ENCODE data around the gene PLXDC1. TPM values are rescaled to one million over a fixed set of nuclear protein-coding genes. Genes with fewer than 3 reads are reported as not detected.

Gene PLXDC1
- total RNA-seq, 1 donor from 2014 or later: 0.28 TPM

GRCh38 chr17:39139561-39139960 lies 11.9 kb downstream of the PLXDC1 start:
- H3K4me1 Mint-ChIP-seq: peaks cover 6% of the 10 kb centered on the region
- peak overlapping the region; percentile 6 for H3K27ac Mint-ChIP-seq (ENCODE audit: unreplicated experiment)
- H3K4me3 Mint-ChIP-seq: no peak overlapping the region
- DNase-seq (ENCODE audit: low read depth, low spot score): no peak
- no peaks in the 10 kb centered on the region for H3K27me3 Mint-ChIP-seq (ENCODE audit: low read depth)
- no peaks in the 10 kb centered on the region for H3K9me3 Mint-ChIP-seq
- H3K36me3 Mint-ChIP-seq (ENCODE audit: low read depth): no peaks in the 10 kb centered on the region
- no peak for TF ChIP-seq CTCF (conservative IDR thresholded peaks at IDR 0.05)

- Mint-ChIP-seq H3K27ac (ENCODE audit: unreplicated experiment) (no peak overlapping the region), H3K4me1 (peaks cover 6% of the 10 kb centered on the region), H3K9me3 (no peaks in the 10 kb centered on the region), H3K4me3 (no peak overlapping the region), H3K27me3 (ENCODE audit: low read depth) (no peaks in the 10 kb centered on the region), H3K36me3 (ENCODE audit: low read depth) (no peaks in the 10 kb centered on the region)
- no peak for TF ChIP-seq CTCF (conservative IDR thresholded peaks at IDR 0.05)
- no peak for DNase-seq (ENCODE audit: low read depth, low spot score)
Measured at GRCh38 chr17:39139161-39139511, 12.3 kb downstream of the PLXDC1 start.

GRCh38 chr17:39138431-39139160 lies 12.8 kb downstream of the PLXDC1 start:
- no peak for TF ChIP-seq CTCF (conservative IDR thresholded peaks at IDR 0.05)
- Mint-ChIP-seq H3K4me1 (peaks cover 6% of the 10 kb centered on the region), H3K9me3 (no peaks in the 10 kb centered on the region), H3K4me3 (no peak overlapping the region), H3K27me3 (ENCODE audit: low read depth) (no peaks in the 10 kb centered on the region), H3K36me3 (ENCODE audit: low read depth) (no peaks in the 10 kb centered on the region), H3K27ac (ENCODE audit: unreplicated experiment) (no peak overlapping the region)
- DNase-seq (ENCODE audit: low read depth, low spot score): no peak

- Mint-ChIP-seq H3K27ac (ENCODE audit: unreplicated experiment) (no peak overlapping the region), H3K36me3 (ENCODE audit: low read depth) (no peaks in the 10 kb centered on the region), H3K4me1 (peaks cover 6% of the 10 kb centered on the region), H3K9me3 (no peaks in the 10 kb centered on the region), H3K4me3 (no peak overlapping the region), H3K27me3 (ENCODE audit: low read depth) (no peaks in the 10 kb centered on the region)
- no peak for TF ChIP-seq CTCF (conservative IDR thresholded peaks at IDR 0.05)
- no peak for DNase-seq (ENCODE audit: low read depth, low spot score)
Measured at GRCh38 chr17:39134878-39135277, 16.6 kb downstream of the PLXDC1 start.

- TF ChIP-seq CTCF (conservative IDR thresholded peaks at IDR 0.05): no peak
- H3K27ac Mint-ChIP-seq (ENCODE audit: unreplicated experiment): no peak overlapping the region
- no peak for DNase-seq (ENCODE audit: low read depth, low spot score)
Measured at GRCh38 chr17:39132192-39132610, 19.2 kb downstream of the PLXDC1 start.

More at GRCh38 chr17:39132192-39132610, 19.2 kb downstream of the PLXDC1 start:
- no peaks in the 10 kb centered on the region for H3K27me3 Mint-ChIP-seq (ENCODE audit: low read depth)
- no peaks in the 10 kb centered on the region for H3K9me3 Mint-ChIP-seq
- H3K4me3 Mint-ChIP-seq: no peak overlapping the region
- peaks cover 3% of the 10 kb centered on the region for H3K4me1 Mint-ChIP-seq
- no peaks in the 10 kb centered on the region for H3K36me3 Mint-ChIP-seq (ENCODE audit: low read depth)
